Activated T-helper 1 cell treated with Interleukin-2 at 50 U/mL for 16 hours (primary cell): Measurements from ENCODE around the gene RPL36.

Source experiments
- DNase-seq: peaks from one replicate; pipeline ENCODE4 v3.0.0-alpha.2; 2020; ENCODE audit warnings: low read depth

The RPL36 gene

DNA sequence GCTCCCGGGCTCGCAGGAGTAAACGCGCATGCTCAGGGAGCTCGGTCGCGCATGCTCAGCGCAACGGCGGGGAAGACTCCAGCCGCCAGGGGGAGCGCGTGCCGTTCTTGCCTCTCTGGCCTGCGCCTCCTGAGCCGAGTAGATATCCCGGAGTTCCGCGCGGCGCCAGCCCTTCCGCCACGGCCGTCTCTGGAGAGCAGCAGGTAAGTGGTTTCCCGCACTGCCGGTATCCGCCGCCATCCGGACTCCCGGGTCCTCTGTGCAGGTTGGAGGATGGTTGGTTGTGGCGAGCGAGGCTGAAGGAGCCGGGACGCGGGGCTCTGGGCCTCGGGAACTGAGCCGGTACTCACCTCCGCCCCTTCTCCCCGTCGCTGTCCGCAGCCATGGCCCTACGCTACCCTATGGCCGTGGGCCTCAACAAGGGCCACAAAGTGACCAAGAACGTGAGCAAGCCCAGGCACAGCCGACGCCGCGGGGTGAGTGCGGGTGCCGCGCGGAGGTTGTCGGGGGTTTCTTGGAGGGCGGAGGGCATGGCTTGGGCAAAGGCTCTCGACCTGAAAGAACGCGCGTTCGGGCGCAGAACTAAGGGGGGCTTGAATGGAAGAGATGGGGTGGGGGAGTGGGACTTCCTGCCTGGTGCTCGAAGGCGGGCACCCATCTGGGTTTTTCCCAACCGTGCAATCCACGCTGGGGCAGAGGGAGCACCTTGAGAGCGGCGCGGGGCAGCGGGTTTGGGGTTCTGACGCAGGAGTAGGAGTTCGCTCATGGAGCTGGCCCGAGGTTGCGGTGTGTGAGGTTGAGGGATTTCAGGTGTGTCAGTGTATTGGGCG lies at the start of gene RPL36:
TSS of gene RPL36 (plus strand) at position 171 of the 830 bp plus-strand sequence. CDS start at position 384, 213 bp downstream.
- DNase-seq: peak; percentile 98

DNA sequence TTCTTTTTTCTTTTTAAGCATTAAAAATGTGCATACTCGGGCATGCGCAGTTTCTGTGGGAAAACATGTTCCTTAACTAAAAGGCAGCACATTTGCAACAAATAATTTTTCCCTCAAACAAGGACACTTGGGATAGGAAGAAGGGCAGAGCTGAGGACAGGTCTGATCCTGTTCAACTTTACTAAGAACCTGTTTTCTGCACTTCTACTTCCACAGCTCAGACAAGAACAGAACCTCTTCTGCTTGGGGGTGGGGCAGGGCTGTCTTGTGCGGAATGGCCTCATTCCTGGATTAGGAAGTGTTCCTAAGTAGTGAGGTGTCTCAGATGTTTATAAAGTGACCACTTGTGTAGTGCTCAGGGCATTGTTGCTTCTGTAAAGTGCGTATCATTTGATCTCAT lies 48.9 kb upstream of the RPL36 start:
- no peak for DNase-seq

GRCh38 chr19:5642204-5642603 lies 47.9 kb upstream of the RPL36 start:
- DNase-seq: no peak

- DNase-seq: no peak
These were observed 47.0 kb upstream of the RPL36 start for GRCh38 chr19:5643060-5643459.

DNA sequence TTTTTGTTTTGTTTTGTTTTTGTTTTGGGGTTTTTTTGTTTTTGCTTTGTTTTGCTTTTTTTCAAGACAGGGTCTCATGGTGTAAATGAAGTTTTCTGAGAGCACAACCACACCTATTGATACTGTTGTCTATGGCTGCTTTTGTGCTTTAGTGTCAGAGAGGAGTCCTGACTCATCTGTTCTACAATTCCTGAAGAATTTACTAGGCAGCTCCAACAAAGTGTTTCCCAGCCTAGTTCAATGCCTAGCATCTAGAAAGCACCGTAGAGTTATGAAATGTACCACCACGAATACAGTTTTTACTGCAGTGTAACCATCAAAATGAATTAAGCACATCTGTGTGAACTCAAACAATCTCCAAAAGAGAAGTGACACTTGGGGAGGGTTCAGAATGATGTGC lies 46.1 kb upstream of the RPL36 start:
- DNase-seq: no peak

DNA sequence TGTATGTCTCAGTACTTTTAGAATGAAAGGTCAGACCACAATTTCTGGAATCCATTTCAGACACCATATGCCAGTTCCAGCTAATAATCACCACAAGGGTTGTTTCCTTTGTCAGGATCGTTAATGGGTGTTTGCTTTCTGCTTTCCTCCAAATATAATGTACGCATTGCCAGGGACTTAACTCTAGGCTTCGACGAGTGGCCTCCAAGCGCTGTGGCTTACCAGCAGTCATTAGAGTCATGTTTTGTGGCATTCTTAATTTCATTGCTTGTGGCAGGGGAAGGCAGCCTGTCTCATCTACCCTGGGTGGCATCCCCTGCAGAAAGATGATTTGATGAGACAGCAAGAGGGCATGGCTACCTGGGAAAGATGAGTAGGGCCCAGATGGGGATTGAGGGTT lies 44.7 kb upstream of the RPL36 start:
- DNase-seq: no peak

DNA sequence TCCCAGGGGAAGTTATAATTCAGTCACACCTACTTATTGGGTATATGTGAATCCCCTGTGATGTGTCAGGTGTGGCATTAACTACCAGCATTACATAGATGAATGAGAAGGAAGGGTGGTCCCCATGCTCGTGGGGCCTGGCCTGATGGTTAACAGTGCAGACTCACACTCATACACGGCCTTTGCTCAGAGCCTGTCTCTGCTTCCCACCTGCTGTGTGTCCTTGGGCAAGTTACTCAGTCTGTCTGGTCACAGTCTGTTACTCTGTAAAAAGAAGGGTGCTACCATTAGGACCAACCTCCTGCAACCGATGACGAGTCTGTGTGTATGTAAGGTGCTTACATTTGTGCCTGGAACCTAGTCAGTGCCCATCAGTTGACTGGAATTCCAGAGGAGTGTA lies 43.4 kb upstream of the RPL36 start:
- DNase-seq: no peak

- no peak for DNase-seq
These were observed 41.6 kb upstream of the RPL36 start for GRCh38 chr19:5648464-5648863.

DNA sequence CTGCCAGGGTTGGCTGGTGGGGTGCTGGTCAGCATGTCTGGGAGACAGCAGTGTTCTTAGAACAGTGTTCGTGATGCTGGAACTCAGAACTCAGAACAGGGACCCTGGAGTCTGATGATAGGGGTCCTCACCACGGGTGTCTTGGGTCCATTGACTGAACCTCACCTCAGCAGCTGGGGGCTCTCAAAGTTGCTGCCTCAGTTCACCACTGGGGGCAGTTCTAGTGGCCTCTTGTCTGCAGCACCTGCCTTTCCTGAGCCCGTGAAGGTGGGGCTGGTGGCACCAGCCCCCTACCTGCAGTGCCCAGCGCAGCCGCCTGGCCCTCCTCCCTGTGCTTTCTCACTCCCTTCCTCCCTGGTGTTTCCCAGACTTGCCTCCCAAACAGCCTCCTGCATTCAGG lies 38.7 kb upstream of the RPL36 start:
- no peak for DNase-seq

DNA sequence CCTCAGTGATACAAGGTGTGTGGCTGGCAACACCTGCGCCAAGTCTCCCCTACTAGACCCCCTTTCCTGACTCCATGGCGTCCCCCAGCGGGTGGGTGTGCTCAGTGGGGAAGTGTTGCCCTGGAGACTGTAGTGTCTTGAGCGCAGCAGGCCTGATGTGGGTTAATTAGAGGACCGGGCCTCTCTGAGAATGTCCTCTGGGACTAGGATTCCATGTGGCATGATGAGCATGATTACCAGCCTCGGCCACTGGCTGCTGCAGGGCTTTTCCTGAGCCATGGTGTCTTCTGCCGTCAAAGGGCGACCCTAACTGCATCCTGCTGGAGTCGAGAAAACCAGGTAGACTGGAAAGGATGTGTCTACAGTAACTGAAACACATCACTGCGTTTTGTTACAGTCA lies 37.8 kb upstream of the RPL36 start:
- DNase-seq: no peak

DNA sequence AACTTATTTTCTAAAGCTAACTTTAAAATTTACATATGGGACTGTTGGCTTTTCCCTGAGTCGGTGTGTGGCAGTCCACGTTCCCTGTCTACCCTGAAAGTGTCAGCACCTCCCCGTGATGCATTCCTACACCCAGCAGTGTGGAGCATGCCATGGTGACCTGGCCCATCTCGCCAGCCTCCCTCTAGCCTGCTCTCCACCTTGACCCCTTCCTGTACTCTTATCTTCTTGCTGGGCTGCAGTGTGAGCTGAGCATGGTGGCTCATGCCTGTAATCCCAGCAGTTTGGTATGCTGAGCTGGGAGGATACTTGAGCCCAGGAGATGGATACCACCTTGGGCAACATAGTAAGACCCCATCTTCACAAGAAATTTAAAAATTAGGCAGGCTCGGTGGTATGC lies 35.2 kb upstream of the RPL36 start:
- no peak for DNase-seq

DNA sequence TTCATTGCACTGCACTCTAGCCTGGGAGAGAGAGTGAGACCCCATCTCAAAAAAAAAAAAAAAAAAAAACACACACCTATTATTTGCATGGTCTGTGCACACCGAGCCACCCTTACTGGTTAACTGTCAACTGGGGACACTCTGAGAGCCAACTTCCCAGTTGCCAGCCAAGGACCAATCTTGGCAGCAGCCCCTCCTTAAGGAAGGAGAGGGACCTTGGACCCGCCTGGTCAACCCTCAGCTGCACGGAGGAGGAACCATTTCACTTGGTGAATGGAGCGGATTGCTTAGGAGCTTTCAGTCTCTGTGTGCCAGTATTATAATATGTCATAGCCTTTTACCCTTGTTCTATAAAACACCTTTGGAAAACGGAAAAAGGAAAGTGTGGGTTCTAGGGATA lies 34.7 kb upstream of the RPL36 start:
- DNase-seq: no peak

DNA sequence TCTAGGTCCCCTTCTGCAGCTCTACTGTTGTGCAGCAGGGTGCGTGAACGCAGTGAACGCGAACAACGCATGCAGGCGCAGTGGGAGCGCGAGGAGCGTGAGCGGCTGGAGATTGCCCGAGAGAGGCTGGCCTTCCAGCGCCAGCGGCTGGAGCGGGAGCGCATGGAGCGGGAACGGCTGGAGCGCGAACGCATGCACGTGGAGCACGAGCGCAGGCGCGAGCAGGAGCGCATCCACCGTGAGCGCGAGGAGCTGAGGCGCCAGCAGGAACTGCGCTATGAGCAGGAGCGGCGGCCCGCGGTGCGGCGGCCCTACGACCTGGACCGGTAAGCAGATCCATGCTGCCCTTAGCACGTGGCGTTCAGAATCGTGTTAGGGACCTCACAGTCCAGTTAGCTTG lies 28.6 kb upstream of the RPL36 start:
- no peak for DNase-seq

- no peak for DNase-seq
These were observed 26.2 kb upstream of the RPL36 start for GRCh38 chr19:5663904-5664303.

GRCh38 chr19:5664515-5664914 lies 25.6 kb upstream of the RPL36 start:
- no peak for DNase-seq

DNA sequence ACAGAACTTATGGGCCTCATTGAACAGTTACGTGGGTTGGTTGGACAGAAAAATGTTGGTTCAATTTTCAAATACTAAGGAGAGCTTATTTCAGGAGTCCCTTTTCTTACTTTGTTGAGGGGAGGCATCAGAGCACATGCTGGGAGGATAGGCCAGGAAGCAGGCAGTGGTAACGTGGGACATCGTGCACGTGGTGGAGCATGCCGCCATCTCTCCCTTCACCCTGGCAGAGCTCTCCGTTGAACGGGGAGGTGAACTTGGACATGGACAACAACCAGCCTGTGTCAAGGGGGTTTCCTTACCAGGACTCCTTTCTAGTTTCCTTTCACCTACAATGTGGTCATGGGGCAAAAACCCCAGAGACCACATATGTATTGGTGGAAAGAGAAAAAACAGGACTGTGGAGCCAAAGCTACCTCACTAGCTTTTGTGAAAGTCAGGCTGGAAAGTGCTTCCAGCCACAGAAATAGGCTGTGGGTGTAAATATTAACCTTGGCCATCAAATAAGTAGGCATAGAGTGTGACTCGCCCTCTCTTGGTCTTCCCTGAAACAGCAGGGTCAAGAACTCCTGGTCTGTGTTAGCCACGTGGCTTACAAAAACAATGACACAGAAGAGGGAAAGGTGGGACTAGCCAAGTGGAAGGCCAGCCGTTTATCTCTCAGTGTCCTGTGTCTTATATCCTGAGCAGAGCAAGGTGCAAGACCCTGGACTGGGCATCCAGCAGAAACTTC lies 24.1 kb upstream of the RPL36 start:
- no peak for DNase-seq

DNA sequence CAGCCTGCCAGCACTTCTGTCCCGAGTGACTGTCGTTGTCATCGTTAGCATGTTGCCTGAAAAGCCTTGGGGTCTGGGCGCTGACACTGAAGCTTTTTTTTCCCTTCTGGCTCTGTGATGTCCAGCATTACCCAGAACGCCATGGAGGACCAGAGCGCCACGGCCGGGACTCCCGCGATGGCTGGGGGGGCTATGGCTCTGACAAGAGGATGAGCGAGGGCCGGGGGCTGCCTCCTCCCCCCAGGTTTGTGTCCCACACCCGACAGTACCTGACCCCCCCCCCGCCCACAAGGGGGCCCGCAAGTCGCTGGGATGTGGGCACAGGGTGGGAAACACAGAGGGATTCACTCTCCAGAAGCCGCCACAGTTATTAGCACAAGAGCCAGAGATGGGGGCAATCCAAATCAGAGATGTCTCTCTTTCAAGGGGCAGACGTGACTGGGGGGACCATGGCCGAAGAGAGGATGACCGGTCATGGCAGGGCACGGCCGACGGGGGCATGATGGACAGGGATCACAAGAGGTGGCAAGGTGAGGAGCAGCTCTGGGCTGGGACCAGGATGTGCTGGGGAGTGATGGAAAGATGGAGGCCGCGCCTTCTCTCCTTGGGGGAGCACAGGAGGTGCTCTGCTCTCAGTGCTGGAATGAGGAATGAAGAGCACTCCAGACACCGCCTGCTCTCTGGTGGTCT lies 23.0 kb upstream of the RPL36 start:
- no peak for DNase-seq

- DNase-seq: no peak
These were observed 22.3 kb upstream of the RPL36 start for GRCh38 chr19:5667751-5668271.

DNA sequence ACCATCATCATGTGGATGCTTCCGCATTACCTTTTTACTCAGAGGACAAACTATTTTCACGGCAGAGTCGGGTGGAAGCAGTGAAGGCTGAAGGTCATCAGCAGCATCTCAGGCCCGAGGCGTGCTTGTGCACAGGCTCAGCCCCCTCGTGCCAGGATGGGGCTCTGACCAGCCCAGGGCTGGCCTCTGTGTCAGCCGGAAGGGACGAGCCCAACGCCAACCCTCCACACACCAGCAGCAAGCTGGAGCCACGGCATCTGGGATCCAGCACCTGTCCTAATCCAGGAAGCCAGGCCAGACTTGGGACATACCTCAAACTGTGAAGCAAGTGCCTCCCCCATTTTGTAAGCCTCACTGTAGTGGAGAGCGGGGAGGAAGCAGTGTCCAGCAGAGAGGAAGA lies 20.9 kb upstream of the RPL36 start:
- no peak for DNase-seq

GRCh38 chr19:5671600-5671999 lies 18.5 kb upstream of the RPL36 start:
- DNase-seq: no peak

DNA sequence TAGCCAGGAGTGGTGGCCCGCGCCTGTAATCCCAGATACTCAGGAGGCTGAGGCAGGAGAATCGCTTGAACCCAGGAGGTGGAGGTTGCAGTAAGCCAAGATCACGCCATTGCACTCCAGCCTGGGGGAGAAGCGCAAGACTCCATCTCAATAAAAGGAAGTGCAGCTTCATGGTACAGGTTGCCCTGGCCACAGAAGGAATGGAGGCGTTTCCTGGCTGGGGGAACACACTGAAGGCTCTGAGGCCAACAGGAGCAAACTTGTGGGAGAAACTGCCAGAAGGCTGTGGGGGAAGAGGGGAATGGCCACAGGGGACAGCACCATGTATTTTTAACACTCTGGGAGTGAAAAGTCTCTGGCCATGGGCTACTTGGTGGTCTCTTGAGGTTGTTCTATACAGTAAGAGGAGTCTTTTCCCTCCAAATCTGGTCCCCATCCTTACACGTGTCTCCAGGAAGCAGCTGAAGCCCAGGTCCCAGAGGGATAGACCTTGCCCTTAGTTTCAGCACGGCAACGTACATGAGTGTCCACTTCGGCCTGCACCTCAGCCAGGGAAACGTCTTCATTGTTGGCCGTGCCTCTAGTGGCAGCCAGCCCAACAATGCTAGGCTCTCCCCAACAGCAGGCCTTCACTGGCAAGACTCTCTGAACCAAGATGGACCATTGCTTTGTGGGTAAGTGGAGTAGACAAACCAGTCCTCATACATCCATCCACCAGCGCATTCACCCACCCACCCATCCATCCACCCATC lies 17.2 kb upstream of the RPL36 start:
- DNase-seq: no peak

DNA sequence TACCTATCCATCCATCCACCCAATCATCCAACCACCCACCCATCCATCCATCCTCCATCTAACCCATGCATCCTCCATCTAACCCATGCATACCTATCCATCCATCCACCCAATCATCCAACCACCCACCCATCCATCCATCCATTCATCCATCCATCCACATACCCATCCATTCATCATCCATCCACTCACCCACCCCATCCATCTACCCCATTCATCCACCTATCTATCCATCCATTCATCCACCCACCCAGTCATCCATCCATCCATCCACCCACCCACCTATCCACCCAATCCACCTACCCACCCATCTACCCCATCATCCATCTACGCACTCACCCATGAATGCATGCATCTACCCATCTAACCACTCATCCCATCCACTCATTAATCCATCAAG lies 16.3 kb upstream of the RPL36 start:
- no peak for DNase-seq
